SK-N-SH (cell line): Measurements from ENCODE around the gene VPS25. TPM values are rescaled to one million over a fixed set of nuclear protein-coding genes. Genes with fewer than 3 reads are reported as not detected.
A peak's percentile ranks its signal among the peaks of the same experiment; 100 is the strongest.

Experiments used
- CTCF ChIA-PET: fragments of 300-600, 350-600 bp; formaldehyde crosslinking; extraction: SDS; loops from one replicate; lab custom pipeline; 2021; lab: Yijun Ruan, JAX
- POLR2A ChIA-PET: fragments of 350-600 bp; sonication (Branson Sonifier 250); formaldehyde crosslinking; extraction: SDS; loops from one replicate; lab custom pipeline; 2020; ENCODE audit warnings: antibody characterized with exemption, inconsistent platforms; lab: Yijun Ruan, JAX
- DNase-seq: peaks from one replicate; pipeline ENCODE4 v3.0.0; 2012
- H2AFZ ChIP-seq: fragments of 200-600 bp; sonication (generic); 2 replicates; pipeline ENCODE4 v1.8.1; 2016; ENCODE audit warnings: antibody characterized with exemption, mild to moderate bottlenecking, low read depth
- H3F3A ChIP-seq: fragments of 200-600 bp; sonication (generic); replicated peaks from 2 replicates; pipeline ENCODE3; 2016; ENCODE audit warnings: antibody characterized with exemption, mild to moderate bottlenecking; ENCODE audit not compliant: insufficient read depth
- H3K27ac ChIP-seq, 2 experiments: fragments of 200-500 bp in 1 of 2; fragments of 200-600 bp in 1 of 2; sonication (Bioruptor generic) in 1 of 2; sonication (generic), shearing (Covaris generic) in 1 of 2; 2 replicates each; pipeline versions ENCODE4 v1.5.1 to v1.6.1; 2014 to 2016; ENCODE audit warnings: low read depth in 2 of 2, inconsistent platforms in 1 of 2, low read length in 1 of 2, mild to moderate bottlenecking in 1 of 2, mixed read lengths in 1 of 2
- H3K27me3 ChIP-seq: fragments of 200-600 bp; sonication (generic), shearing (Covaris generic); 2 replicates; pipeline ENCODE4 v1.6.1; 2016; ENCODE audit warnings: mixed run types; ENCODE audit not compliant: insufficient read depth
- H3K36me3 ChIP-seq, 2 experiments: fragments of 200-500 bp in 1 of 2; fragments of 200-600 bp in 1 of 2; sonication (Bioruptor generic) in 1 of 2; sonication (generic) in 1 of 2; replicated peaks in 1 of 2; 2 replicates each; pipeline versions ENCODE3 to v1.5.1; 2014 to 2016; ENCODE audit warnings: low read length in 1 of 2, mild to moderate bottlenecking in 1 of 2; ENCODE audit not compliant: insufficient read depth in 2 of 2, control insufficient read depth in 1 of 2
- H3K4me1 ChIP-seq, 2 experiments: fragments of 200-500 bp in 1 of 2; fragments of 200-600 bp in 1 of 2; sonication (Bioruptor generic) in 1 of 2; sonication (generic), shearing (Covaris generic) in 1 of 2; 2 replicates each; pipeline versions ENCODE4 v1.5.1 to v1.6.1; 2014 to 2016; ENCODE audit warnings: low read depth in 1 of 2, low read length in 1 of 2, mixed run types in 1 of 2; ENCODE audit not compliant: insufficient read depth in 2 of 2, control insufficient read depth in 1 of 2
- H3K4me2 ChIP-seq: fragments of 200-600 bp; sonication (generic), shearing (Covaris generic); 2 replicates; pipeline ENCODE4 v1.6.1; 2017; ENCODE audit warnings: mixed run types
- H3K4me3 ChIP-seq, 2 experiments: fragments of 200-500 bp in 1 of 2; fragments of 200-600 bp in 1 of 2; sonication (Bioruptor generic) in 1 of 2; sonication (generic), shearing (Covaris generic) in 1 of 2; 2 replicates each; pipeline versions ENCODE4 v1.5.1 to v1.8.1; 2014 to 2016; ENCODE audit warnings: low read depth in 2 of 2, inconsistent platforms in 1 of 2, low read length in 1 of 2, mild to moderate bottlenecking in 1 of 2, mixed read lengths in 1 of 2, moderate library complexity in 1 of 2
- H3K79me2 ChIP-seq: fragments of 200-600 bp; sonication (generic); 2 replicates; pipeline ENCODE4 v1.8.1; 2017; ENCODE audit warnings: mild to moderate bottlenecking; ENCODE audit not compliant: insufficient read depth
- H3K9ac ChIP-seq: fragments of 200-600 bp; sonication (generic); 2 replicates; pipeline ENCODE4 v1.6.1; 2017; ENCODE audit warnings: mixed run types
- H3K9me2 ChIP-seq: fragments of 200-600 bp; sonication (generic); 2 replicates; pipeline ENCODE4 v1.6.1; 2017; ENCODE audit warnings: mixed run types
- H3K9me3 ChIP-seq: fragments of 200-600 bp; sonication (generic); 2 replicates; pipeline ENCODE4 v1.6.1; 2017; ENCODE audit warnings: mixed run types, mild to moderate bottlenecking, moderate library complexity
- H4K20me1 ChIP-seq: fragments of 200-600 bp; sonication (generic); 2 replicates; pipeline ENCODE4 v1.6.1; 2017; ENCODE audit warnings: mild to moderate bottlenecking, mixed run types; ENCODE audit not compliant: insufficient read depth
- IRF3 ChIP-seq: fragments of 150-350 bp; IDR thresholded peaks from 2 replicates; pipeline ENCODE4 v1.6.1; 2016; ENCODE audit warnings: mild to moderate bottlenecking, low read depth, low read length
- JUND ChIP-seq: IDR thresholded peaks from 2 replicates; pipeline ENCODE4 v1.4.0; 2012
- REST ChIP-seq: IDR thresholded peaks from 2 replicates; pipeline ENCODE4 v1.6.1; 2012; ENCODE audit warnings: mild to moderate bottlenecking, low read depth, low read length, moderate library complexity
- TEAD4 ChIP-seq: IDR thresholded peaks from 2 replicates; pipeline ENCODE4 v1.4.0; 2012; ENCODE audit warnings: mild to moderate bottlenecking, borderline replicate concordance; ENCODE audit not compliant: insufficient read depth
- ZBTB33 ChIP-seq: IDR thresholded peaks from 2 replicates; pipeline ENCODE4 v1.4.0; 2012; ENCODE audit warnings: low read depth, borderline replicate concordance
- WGBS: methylation state at CpG from one replicate; pipeline ENCODE4 v1.1.6; 2017; ENCODE audit warnings: low lambda C conversion rate; 5-methylcytosine and 5-hydroxymethylcytosine counted together
- polyA plus RNA-seq, 3 experiments: library from polyadenylated mRNA; depleted of rRNA; stranded (reverse); fragments of >200 nt; gene quantifications; 2 replicates each; pipeline ENCODE4 v1.2.3, GENCODE V29; 2012

Gene VPS25
- polyA plus RNA-seq, 1 of the 3 experiments (the other 2 are of a cell fraction): 127 TPM

- H2AFZ ChIP-seq: peak within 1 kb of the TSS; percentile 70; the same call in 1 of the 2 replicates
- no peaks in the 10 kb centered on the region for H3K9me3 ChIP-seq
- peaks cover 5 to 16% of the 10 kb centered on the region in 2 experiments; a peak in 2 of 4 replicates for H3K4me1 ChIP-seq
- H3K4me3 ChIP-seq: peak within 1 kb of the TSS; percentile 39 to 43; a peak in 3 of 4 replicates
- H4K20me1 ChIP-seq: no peaks in the 10 kb centered on the region
- ChIA-PET CTCF (interaction anchor here (0.6 to 4.6 kb wide), 13 partner anchors 9 to 183 kb away, joined by 3 to 53 read pairs (median 6); partner anchors contain the start of genes PSMC3IP and VPS25), POLR2A (interaction anchor here (0.9 to 2.5 kb wide), 4 partner anchors 11 to 36 kb away, joined by 3 to 17 read pairs (median 4); partner anchors contain the start of gene VPS25)
- peak; percentile 84 for DNase-seq
- H3K4me2 ChIP-seq: peak within 1 kb of the TSS; percentile 59
- H3K27ac ChIP-seq: no peak within 1 kb of the TSS
- no peaks in the 10 kb centered on the region for H3K9me2 ChIP-seq
- peaks cover 8% of the 10 kb centered on the region for H3F3A ChIP-seq
- WGBS: 35% methylated on average over 17 of the region's 92 CpGs
- H3K79me2 ChIP-seq: no peaks in the 10 kb centered on the region
- TF ChIP-seq ZBTB33 (no peak), TEAD4 (no peak), REST (peak; percentile 89), JUND (no peak), IRF3 (no peak)
- TF ChIP-seq, all 33 proteins: peak for 1
- H3K27me3 ChIP-seq: peaks cover 12% of the 10 kb centered on the region; the same call in 1 of the 2 replicates
- no peak within 1 kb of the TSS for H3K9ac ChIP-seq
- H3K36me3 ChIP-seq: no peaks in the 10 kb centered on the region
These were observed 12.3 kb upstream of the VPS25 start, which contains the start of gene RAMP2 for GRCh38 chr17:42760652-42761581. Gene RAMP2, plus strand, starts transcription at chr17:42761227. Its CDS starts 35 bp downstream, at chr17:42761262.
